ENCODE results near the gene UBE3C.
"Not testable (repeated sequence)": the region's sequence is repeated elsewhere in the genome, so short reads cannot be mapped to it uniquely, and the experiment has no call there.

UBE3C gene

GRCh38 chr7:157138424-157139110, at the start of gene UBE3C:
Gene UBE3C, plus strand, starts transcription at chr7:157138926. Its CDS starts 347 bp downstream, at chr7:157139273.
- peak; percentile 90 to 91 for DNase-seq

GRCh38 chr7:157089100-157089610, 49.6 kb upstream of the UBE3C start:
- no peak for DNase-seq

- no peak for DNase-seq
Measured at GRCh38 chr7:157090485-157091165, 48.1 kb upstream of the UBE3C start.

GRCh38 chr7:157096286-157097055, 42.3 kb upstream of the UBE3C start:
- no peak for DNase-seq

GRCh38 chr7:157097056-157097329, 41.7 kb upstream of the UBE3C start:
- no peak for DNase-seq

- no peak for DNase-seq
Measured at GRCh38 chr7:157097569-157097968, 41.2 kb upstream of the UBE3C start.

GRCh38 chr7:157100005-157100404, 38.7 kb upstream of the UBE3C start:
- not testable (repeated sequence) for DNase-seq

- DNase-seq: not testable (repeated sequence)
Measured at GRCh38 chr7:157103641-157104040, 35.1 kb upstream of the UBE3C start.

- no peak for DNase-seq
Measured at GRCh38 chr7:157111311-157111710, 27.4 kb upstream of the UBE3C start.

GRCh38 chr7:157112706-157113105, 26.0 kb upstream of the UBE3C start:
- DNase-seq: no peak

- no peak for DNase-seq
Measured at GRCh38 chr7:157113607-157114006, 25.1 kb upstream of the UBE3C start.

- DNase-seq: no peak
Measured at GRCh38 chr7:157116762-157117161, 22.0 kb upstream of the UBE3C start.

GRCh38 chr7:157117796-157118195, 20.9 kb upstream of the UBE3C start:
- no peak for DNase-seq

- no peak for DNase-seq
Measured at GRCh38 chr7:157120181-157120580, 18.5 kb upstream of the UBE3C start.

GRCh38 chr7:157121184-157121715, 17.5 kb upstream of the UBE3C start:
- no peak for DNase-seq

GRCh38 chr7:157122800-157123495, 15.8 kb upstream of the UBE3C start:
- DNase-seq: no peak

- no peak for DNase-seq
Measured at GRCh38 chr7:157124690-157125089, 14.0 kb upstream of the UBE3C start.

- DNase-seq: no peak
Measured at GRCh38 chr7:157125376-157126223, 13.1 kb upstream of the UBE3C start.

- DNase-seq: no peak
Measured at GRCh38 chr7:157126921-157127320, 11.8 kb upstream of the UBE3C start.

- no peak for DNase-seq
Measured at GRCh38 chr7:157129200-157129599, 9.5 kb upstream of the UBE3C start.

- no peak for DNase-seq
Measured at GRCh38 chr7:157129907-157130460, 8.7 kb upstream of the UBE3C start.

- DNase-seq: not testable (repeated sequence)
Measured at GRCh38 chr7:157130849-157131248, 7.9 kb upstream of the UBE3C start.
